ENCODE results near the gene DLST.

Gene DLST

GRCh38 chr14:74946659-74947281 is 65.1 kb downstream of the DLST start (continued):
- no peak for TF ChIP-seq ZNF830 (tag by site-specific recombination; IDR thresholded peaks at IDR 0.05; ENCODE audit: low read depth)

GRCh38 chr14:74947353-74948227 is 65.9 kb downstream of the DLST start:
- Histone ChIP-seq H3K27ac (ENCODE audit: extremely low read depth, low read depth, low read length) (no peak overlapping the region), H3K4me1 (ENCODE audit: control insufficient read depth, insufficient read depth, low read length) (peaks cover 12% of the 10 kb centered on the region), H3K36me3 (ENCODE audit: control insufficient read depth in 2 of 2, insufficient read depth in 1 of 2, low read length in 2 of 2) (peaks cover 0 to 86% of the 10 kb centered on the region in 2 experiments; a peak in 2 of 3 replicates), H3K9me3 (ENCODE audit: control insufficient read depth, insufficient read depth, low read depth, low read length) (no peaks in the 10 kb centered on the region), H3K4me3 (ENCODE audit: low read depth, low read length) (no peak overlapping the region)
- POLR2A ChIA-PET: interaction anchor here (0.6 kb wide), 1 partner anchor 109 kb away, joined by 9 read pairs; no protein-coding TSS in a partner anchor
- TF ChIP-seq ZNF664 (tag by site-specific recombination; IDR thresholded peaks at IDR 0.05): peak; percentile 81
- TF ChIP-seq ZNF23 (tag by site-specific recombination; IDR thresholded peaks at IDR 0.05; ENCODE audit: borderline replicate concordance): no peak
- CTCF ChIA-PET: interaction anchor here (0.6 to 6.6 kb wide), 10 partner anchors 11 to 181 kb away, joined by 3 to 66 read pairs (median 3); partner anchors contain the start of genes ACYP1 and ZC2HC1C

GRCh38 chr14:74948228-74949175 is 66.8 kb downstream of the DLST start:
- no peak overlapping the region for H3K27ac ChIP-seq (ENCODE audit: extremely low read depth, low read depth, low read length)
- CTCF ChIA-PET: interaction anchor here (1.0 to 6.6 kb wide), 5 partner anchors 43 to 141 kb away, joined by 3 to 66 read pairs (median 5); partner anchors contain the start of genes ACYP1 and ZC2HC1C
- H3K4me3 ChIP-seq (ENCODE audit: low read depth, low read length): no peak overlapping the region
- POLR2A ChIA-PET: no interaction called here
- peaks cover 12% of the 10 kb centered on the region for H3K4me1 ChIP-seq (ENCODE audit: control insufficient read depth, insufficient read depth, low read length)
- H3K9me3 ChIP-seq (ENCODE audit: control insufficient read depth, insufficient read depth, low read depth, low read length): no peaks in the 10 kb centered on the region
- H3K36me3 ChIP-seq (ENCODE audit: control insufficient read depth in 2 of 2, insufficient read depth in 1 of 2, low read length in 2 of 2): peaks cover 0 to 86% of the 10 kb centered on the region in 2 experiments; a peak in 2 of 3 replicates
- no peak for TF ChIP-seq ZFP37 (tag by site-specific recombination; IDR thresholded peaks at IDR 0.05)
- TF ChIP-seq ZNF664 (tag by site-specific recombination; IDR thresholded peaks at IDR 0.05): peak; percentile 71

GRCh38 chr14:74949191-74949601 is 67.5 kb downstream of the DLST start:
- Histone ChIP-seq H3K9me3 (ENCODE audit: control insufficient read depth, insufficient read depth, low read depth, low read length) (no peaks in the 10 kb centered on the region), H3K27ac (ENCODE audit: extremely low read depth, low read depth, low read length) (no peak overlapping the region), H3K4me1 (ENCODE audit: control insufficient read depth, insufficient read depth, low read length) (peaks cover 19% of the 10 kb centered on the region), H3K36me3 (ENCODE audit: control insufficient read depth in 2 of 2, insufficient read depth in 1 of 2, low read length in 2 of 2) (peaks cover 0 to 85% of the 10 kb centered on the region in 2 experiments; a peak in 2 of 3 replicates), H3K4me3 (ENCODE audit: low read depth, low read length) (no peak overlapping the region)
- POLR2A ChIA-PET: no interaction called here
- TF ChIP-seq ELK4 (IDR thresholded peaks at IDR 0.05; ENCODE audit: borderline replicate concordance, low read depth, low read length) (no peak), ZNF324 (tag by site-specific recombination; IDR thresholded peaks at IDR 0.05) (no peak)
- CTCF ChIA-PET: interaction anchor here (1.0 to 6.6 kb wide), 2 partner anchors 44 to 140 kb away, joined by 3 to 66 read pairs; no protein-coding TSS in a partner anchor

- H3K9me3 ChIP-seq (ENCODE audit: control insufficient read depth, insufficient read depth, low read depth, low read length): no peaks in the 10 kb centered on the region
- POLR2A ChIA-PET: no interaction called here
- TF ChIP-seq INSM2 (tag by site-specific recombination; IDR thresholded peaks at IDR 0.05): no peak
- no peak for TF ChIP-seq ZNF211 (tag by site-specific recombination; IDR thresholded peaks at IDR 0.05; ENCODE audit: low read depth)
- no peak for TF ChIP-seq ZNF560 (tag by site-specific recombination; IDR thresholded peaks at IDR 0.05; ENCODE audit: borderline replicate concordance)
- H3K4me3 ChIP-seq (ENCODE audit: low read depth, low read length): no peak overlapping the region
- peaks cover 0 to 77% of the 10 kb centered on the region in 2 experiments; a peak in 2 of 3 replicates for H3K36me3 ChIP-seq (ENCODE audit: control insufficient read depth in 2 of 2, insufficient read depth in 1 of 2, low read length in 2 of 2)
- CTCF ChIA-PET: interaction anchor here (6.6 kb wide), 1 partner anchor 139 kb away, joined by 66 read pairs; no protein-coding TSS in a partner anchor
- peaks cover 24% of the 10 kb centered on the region for H3K4me1 ChIP-seq (ENCODE audit: control insufficient read depth, insufficient read depth, low read length)
- H3K27ac ChIP-seq (ENCODE audit: extremely low read depth, low read depth, low read length): no peak overlapping the region; the same call in 1 of the 2 replicates
Measured at GRCh38 chr14:74949859-74950573, 68.3 kb downstream of the DLST start.
